GM21367 (cell line): ENCODE results near the gene ZNF318.

Experiments
- ATAC-seq: cut with Tn5 transposase; IDR thresholded peaks from one replicate; pipeline ENCODE4 v1.9.1; 2021; ENCODE audit not compliant: unreplicated experiment

The ZNF318 gene

GRCh38 chr6:43301081-43301870 is 68.2 kb downstream of the ZNF318 start:
- no peak for ATAC-seq

DNA sequence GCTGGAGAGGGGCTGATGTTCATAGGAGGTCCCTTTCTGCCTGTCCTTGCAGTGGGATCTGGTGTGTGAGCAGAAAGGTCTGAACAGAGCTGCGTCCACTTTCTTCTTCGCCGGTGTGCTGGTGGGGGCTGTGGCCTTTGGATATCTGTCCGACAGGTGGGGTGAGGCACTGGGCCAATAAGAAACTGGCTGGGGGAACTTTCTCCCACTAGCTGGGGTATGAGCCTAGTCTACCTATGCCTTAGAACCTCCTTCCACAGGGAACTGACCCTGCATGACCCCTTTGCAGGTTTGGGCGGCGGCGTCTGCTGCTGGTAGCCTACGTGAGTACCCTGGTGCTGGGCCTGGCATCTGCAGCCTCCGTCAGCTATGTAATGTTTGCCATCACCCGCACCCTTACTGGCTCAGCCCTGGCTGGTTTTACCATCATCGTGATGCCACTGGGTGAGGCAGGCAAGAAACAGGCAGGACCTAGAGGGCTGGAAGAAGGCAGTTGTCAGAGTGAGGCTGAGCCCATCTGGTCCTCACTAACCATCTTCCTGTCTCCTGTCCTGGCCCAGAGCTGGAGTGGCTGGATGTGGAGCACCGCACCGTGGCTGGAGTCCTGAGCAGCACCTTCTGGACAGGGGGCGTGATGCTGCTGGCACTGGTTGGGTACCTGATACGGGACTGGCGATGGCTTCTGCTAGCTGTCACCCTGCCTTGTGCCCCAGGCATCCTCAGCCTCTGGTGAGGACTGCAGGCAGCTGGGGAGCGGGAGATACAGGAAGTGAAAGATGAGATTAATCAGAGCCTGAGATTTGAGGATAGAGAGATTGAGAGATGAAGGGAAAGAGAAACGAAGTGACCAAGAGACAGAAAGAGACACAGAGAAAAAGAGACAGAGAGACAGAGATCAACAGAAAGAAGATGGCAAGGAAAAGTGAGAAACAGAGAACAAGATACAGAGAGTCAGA is 69.8 kb downstream of the ZNF318 start:
- no peak for ATAC-seq

GRCh38 chr6:43298565-43299337 is 70.7 kb downstream of the ZNF318 start:
- ATAC-seq = no peak

DNA sequence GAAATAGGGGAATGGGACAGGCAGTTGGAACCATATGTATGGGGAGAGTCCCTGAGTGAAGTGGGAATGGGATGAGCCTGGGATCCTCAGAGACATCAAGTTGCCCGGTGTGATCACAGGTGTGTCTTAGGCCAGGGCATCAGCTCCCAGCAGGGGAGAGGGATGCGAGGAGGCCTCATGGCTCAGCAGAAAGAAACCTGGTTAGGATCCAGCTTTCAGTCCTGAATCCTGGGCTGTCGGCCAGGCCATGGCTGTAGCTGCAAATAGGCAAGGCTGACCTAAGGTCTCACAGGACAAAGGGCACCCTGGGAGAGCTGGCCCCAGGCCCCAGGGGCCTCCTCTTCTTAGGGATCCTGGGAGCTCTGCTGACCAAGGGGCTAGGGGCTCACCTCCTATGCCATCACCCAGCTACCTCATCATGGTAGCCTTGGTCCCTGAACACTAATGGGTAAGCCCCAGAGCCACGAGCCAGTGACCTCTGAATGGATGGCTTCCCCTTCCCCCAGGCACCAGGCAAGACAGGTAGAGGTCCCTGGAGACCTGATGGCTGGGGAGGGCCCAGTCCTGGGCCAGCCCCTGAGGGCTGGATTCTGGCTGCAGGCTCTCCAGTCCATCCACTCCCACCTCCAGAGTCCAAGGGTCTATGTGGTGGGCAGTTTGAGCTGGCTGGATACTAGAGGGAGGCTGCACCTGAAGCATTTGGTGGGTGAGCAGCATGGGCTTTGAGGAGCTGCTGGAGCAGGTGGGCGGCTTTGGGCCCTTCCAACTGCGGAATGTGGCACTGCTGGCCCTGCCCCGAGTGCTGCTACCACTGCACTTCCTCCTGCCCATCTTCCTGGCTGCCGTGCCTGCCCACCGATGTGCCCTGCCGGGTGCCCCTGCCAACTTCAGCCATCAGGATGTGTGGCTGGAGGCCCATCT is 71.5 kb downstream of the ZNF318 start, which contains the start of gene SLC22A7:
Gene SLC22A7 (plus strand): TSS at position 617 of the 921 bp plus-strand sequence. CDS start 99 bp downstream, at position 716.
- no peak for ATAC-seq

DNA sequence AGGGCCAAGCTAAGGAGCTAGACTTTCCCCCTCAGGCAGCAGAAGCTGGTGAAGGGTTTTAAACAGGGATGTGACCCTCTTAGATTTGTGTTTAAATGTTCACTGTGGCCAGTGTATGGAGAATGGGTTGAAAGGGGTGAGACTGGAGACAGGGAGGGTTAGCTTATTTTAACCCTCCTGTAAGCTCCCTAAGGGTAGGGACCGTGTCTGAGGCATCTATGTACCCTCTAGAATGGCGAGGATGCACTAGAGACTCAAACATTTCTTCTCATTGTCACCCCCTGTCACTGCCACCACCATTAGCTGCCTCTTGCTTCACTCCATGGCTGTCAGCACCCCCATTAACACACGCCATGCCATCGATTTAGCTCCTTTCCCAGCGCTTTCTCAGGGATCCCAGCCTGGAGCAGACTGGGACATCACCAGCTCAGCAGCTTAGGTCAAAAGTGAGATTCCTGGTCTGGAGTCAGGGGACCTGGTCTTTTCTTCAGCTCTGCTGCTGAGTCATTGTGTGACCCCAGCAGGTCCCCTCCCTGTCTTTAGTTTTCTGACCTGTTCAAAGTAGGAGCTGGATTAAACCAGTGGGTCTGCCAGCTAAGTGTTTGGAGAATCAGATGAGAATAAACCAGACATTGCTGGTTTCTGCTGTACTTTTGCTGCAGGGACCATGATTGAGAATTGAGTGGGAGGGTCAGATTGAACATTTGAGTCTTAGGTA is 72.5 kb downstream of the ZNF318 start:
- no peak for ATAC-seq

GRCh38 chr6:43295456-43295855 is 74.0 kb downstream of the ZNF318 start:
- no peak for ATAC-seq

- ATAC-seq = no peak
Observed at GRCh38 chr6:43294536-43294935, 74.9 kb downstream of the ZNF318 start.

- ATAC-seq = no peak
Observed at GRCh38 chr6:43293698-43294097, 75.7 kb downstream of the ZNF318 start.

DNA sequence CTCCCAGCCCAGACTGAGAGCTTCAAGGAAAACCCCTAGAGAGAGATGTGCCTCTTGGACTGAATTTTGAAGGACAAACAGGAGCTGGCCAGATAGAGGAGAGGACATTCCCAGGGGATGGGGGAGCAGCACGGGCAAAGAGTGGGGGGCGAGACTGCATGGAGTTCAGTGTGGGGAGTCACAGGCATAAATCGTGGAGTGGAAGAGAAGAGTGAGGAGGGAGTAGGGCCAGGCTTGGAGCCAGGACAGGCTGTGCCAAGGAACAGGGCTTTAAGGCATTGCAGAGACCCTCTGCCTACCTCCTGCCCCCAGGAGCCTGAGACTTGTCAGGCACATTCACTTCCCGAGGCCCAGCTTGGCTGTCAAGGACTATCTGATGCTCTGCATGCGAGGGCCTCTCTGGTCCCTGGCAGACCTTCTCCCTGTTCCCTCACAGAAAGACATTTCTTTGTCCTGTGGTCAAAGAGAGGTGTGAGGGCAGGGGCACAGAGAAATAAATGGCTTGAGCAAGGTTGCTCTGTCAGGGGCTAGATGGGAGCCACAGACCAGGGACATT is 76.6 kb downstream of the ZNF318 start:
- no peak for ATAC-seq

GRCh38 chr6:43292341-43292740 is 77.1 kb downstream of the ZNF318 start:
- no peak for ATAC-seq

GRCh38 chr6:43291708-43292107 is 77.7 kb downstream of the ZNF318 start:
- no peak for ATAC-seq

GRCh38 chr6:43290905-43291355 is 78.5 kb downstream of the ZNF318 start:
- ATAC-seq = no peak

- no peak for ATAC-seq
Observed at GRCh38 chr6:43290339-43290904, 79.0 kb downstream of the ZNF318 start.

DNA sequence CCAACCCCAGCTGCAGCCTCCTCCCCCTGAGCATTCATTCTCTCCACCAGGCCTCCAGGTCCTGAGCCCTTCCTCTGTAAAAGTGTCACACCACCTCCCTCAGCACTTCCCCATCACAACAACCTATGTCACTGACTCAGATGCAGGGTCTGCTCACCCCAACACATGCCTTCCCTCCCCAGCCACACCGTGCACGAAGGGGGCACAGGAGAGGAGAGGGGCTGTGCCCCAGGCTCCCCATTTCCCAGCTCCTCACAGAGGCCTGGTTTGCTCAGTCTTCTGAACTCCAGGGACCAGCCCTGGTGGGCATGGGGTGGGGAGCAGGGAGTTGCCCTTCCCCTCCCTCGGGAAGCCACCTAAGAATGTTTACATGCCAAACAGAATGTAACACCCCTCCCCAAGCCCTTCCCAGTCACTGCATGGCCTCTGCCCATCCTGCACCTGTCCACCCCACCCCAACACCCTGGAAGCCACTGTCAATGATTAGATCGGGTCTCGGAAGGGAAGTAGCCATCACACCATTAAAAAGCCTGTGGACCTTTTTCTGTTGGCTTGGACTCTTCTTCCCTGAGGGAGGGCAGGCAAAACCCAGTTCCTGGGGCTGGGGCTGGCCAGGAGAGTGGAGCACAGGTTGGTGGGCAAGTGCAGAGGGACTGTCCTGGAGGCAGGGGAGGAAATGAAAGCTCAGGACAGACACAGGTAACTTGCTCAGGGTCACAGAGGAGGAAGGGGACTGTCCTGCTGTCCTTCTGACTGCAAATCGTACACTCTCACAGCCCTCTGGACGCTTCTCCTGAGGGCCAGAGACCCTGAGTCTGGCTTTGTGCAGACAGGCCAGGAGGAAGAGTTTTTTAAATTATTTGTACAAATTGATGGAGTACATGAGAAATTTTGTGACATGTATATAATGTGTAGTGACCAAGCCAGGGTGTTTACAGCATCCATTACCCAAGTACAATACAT is 81.4 kb downstream of the ZNF318 start:
- ATAC-seq = no peak

GRCh38 chr6:43286980-43287716 is 82.3 kb downstream of the ZNF318 start:
- no peak for ATAC-seq

DNA sequence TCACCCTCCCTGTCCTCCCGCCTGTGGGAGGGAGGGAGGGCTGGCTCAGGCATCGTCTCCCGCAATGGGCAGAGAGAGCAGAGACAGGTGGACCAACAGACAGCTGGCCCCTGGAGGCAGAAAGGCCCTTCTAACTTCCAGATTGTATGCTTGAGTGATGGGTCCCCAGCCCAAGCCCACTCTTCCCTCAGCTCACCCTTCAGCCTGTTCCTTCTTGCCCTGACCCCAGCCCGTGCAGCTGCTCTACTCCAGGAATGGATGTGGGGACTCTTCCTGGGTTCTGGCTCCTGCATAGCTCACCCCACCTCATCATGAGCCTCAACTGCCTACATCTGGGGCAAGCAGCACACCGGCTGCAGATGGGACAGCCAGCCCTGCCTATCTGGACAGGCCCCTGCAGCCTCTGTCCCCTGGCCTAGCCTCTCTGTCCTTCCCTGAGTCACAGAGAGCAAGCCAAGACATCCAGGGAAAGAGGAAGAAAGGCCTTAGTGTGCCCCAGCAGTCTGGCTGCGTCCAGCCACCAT is 82.9 kb downstream of the ZNF318 start:
- ATAC-seq = no peak
